ENCODE data around the gene CLN3. TPM values are rescaled to one million over a fixed set of nuclear protein-coding genes. Genes with fewer than 3 reads are reported as not detected.
"Not testable (repeated sequence)": the region's sequence is repeated elsewhere in the genome, so short reads cannot be mapped to it uniquely, and the experiment has no call there.

Gene CLN3
- total RNA-seq, 4 donors from 2014 or later: 13.8 to 23.7 (median 18.3) TPM

DNA sequence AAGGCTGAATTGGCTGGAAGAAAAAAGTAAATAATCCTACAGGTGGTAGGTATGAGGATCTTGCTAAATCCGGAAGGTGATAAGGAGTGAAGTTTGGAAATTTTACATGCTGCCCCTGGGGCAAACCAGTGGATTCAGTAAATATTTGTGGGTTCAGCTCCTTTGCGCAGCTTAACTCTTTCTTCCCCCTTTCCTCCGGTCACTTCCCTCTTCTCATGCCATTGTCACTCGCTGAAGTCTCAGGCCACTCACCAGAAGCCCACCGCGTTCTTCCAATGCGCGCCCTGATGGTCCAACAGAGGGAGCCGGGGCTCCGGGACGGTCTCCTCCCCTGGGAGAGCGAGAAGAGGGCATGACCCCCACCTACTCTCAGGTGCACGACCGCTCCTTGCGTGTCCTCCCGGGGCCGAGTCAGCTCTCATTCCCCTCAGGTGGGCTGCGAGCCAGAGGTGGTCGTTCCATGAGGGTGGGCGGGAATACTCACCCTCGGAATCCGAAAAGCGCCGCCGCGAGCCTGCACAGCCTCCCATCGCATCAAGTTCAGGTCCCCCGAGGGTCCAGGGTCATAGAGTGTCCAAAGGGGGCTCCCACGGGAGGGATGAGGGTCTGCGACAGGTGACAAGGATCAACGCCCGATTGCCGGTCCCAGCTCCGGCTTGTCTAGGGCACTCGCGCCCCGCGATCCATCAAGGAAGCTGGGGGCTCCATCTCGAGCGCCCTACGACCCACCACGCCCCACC lies 474 bp downstream of the CLN3 start:
- DNase-seq: peak; percentile 43 to 48
- no peaks in the 10 kb centered on the region for H3K4me1 ChIP-seq
- intact Hi-C loops (cut with DNase I; ENCODE audit: low total_unique reads): loop anchor here (10.0 kb wide), 1 partner anchor 63 kb away; the partner anchor contains the start of gene SGF29
- no peaks in the 10 kb centered on the region for H3K27me3 ChIP-seq
- no peak for TF ChIP-seq POLR2A (IDR thresholded peaks at IDR 0.05)
- TF ChIP-seq, protein P1, sequence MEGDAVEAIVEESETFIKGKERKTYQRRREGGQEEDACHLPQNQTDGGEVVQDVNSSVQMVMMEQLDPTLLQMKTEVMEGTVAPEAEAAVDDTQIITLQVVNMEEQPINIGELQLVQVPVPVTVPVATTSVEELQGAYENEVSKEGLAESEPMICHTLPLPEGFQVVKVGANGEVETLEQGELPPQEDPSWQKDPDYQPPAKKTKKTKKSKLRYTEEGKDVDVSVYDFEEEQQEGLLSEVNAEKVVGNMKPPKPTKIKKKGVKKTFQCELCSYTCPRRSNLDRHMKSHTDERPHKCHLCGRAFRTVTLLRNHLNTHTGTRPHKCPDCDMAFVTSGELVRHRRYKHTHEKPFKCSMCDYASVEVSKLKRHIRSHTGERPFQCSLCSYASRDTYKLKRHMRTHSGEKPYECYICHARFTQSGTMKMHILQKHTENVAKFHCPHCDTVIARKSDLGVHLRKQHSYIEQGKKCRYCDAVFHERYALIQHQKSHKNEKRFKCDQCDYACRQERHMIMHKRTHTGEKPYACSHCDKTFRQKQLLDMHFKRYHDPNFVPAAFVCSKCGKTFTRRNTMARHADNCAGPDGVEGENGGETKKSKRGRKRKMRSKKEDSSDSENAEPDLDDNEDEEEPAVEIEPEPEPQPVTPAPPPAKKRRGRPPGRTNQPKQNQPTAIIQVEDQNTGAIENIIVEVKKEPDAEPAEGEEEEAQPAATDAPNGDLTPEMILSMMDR (IDR thresholded peaks at IDR 0.05): peak in 3 of 4 experiments; percentile 21 to 37 (median 32)
- peak overlapping the region; percentile 97 to 99 for H3K27ac ChIP-seq
- H3K9me3 ChIP-seq: no peaks in the 10 kb centered on the region
- H3K4me3 ChIP-seq: peak overlapping the region; percentile 95 to 97
- no peaks in the 10 kb centered on the region for H3K36me3 ChIP-seq

DNA sequence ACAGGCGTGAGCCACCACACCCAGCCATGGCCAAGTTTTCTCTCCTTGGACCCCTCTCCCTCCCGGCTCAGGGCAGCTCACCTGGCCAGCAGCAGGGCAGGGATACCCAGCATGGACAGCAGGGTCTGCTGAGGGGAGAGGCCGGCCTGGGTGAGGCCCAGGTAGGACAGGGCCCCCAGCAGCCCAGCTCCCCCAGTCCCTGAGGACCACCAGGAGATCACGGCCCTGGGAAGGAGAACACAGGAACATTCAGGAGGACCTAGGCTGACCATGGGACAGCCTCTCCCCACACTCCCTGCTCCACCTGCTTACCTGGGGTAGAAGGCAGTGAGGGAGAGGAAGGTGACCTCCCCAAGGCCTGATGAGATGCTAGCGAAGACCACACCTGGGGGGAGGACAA lies 5.6 kb downstream of the CLN3 start:
- TF ChIP-seq, protein P1 (IDR thresholded peaks at IDR 0.05): no peak
- no peaks in the 10 kb centered on the region for H3K9me3 ChIP-seq
- no peaks in the 10 kb centered on the region for H3K4me1 ChIP-seq
- intact Hi-C loops (cut with DNase I; ENCODE audit: low total_unique reads): no loop called here
- DNase-seq: no peak
- no peaks in the 10 kb centered on the region for H3K36me3 ChIP-seq
- H3K27ac ChIP-seq: no peak overlapping the region
- H3K4me3 ChIP-seq: no peak overlapping the region
- no peaks in the 10 kb centered on the region for H3K27me3 ChIP-seq

DNA sequence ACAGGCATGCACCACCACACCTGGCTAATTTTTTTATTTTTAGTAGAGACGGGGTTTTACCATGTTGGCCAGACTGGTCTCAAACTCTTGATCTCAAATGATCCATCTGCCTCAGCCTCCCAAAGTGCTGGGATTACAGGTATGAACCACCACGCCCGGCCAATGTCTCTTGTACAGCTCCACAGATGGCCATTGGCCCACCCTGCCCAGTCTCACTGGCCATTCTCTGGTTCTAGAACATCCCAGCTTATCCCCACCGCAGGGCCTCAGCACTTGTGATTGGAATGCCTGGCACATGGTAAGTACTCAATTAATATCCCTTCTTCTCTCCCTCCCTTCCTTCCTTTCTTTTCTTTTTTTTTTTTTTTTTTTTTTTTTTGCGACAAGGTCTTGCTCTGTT lies 8.5 kb downstream of the CLN3 start:
- H3K4me3 ChIP-seq; H3K27me3 ChIP-seq; H3K4me1 ChIP-seq; H3K36me3 ChIP-seq; H3K27ac ChIP-seq; intact Hi-C loops (cut with DNase I; ENCODE audit: low total_unique reads); DNase-seq; H3K9me3 ChIP-seq: not testable (repeated sequence)

DNA sequence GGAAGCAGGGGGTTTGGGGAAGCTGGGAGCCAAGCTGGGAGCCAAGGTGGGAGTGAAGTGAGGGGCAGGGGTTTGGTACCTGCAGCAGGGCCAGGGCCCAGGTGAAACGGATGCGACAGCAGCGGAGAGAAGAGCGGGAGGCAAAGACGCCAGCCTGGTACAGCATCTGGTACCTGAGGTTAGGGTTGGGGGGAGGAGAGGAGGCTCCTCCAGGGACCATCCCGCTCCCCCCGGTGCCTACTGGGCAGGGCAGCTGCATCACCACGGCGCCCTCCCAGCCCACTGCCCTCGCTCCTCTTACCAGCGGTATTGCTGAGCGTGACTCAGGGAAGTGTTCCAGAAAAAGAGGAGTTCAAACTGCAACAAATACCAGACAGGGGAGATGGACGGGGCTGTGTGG lies 9.8 kb downstream of the CLN3 start:
- DNase-seq: no peak
- intact Hi-C loops (cut with DNase I; ENCODE audit: low total_unique reads): no loop called here

DNA sequence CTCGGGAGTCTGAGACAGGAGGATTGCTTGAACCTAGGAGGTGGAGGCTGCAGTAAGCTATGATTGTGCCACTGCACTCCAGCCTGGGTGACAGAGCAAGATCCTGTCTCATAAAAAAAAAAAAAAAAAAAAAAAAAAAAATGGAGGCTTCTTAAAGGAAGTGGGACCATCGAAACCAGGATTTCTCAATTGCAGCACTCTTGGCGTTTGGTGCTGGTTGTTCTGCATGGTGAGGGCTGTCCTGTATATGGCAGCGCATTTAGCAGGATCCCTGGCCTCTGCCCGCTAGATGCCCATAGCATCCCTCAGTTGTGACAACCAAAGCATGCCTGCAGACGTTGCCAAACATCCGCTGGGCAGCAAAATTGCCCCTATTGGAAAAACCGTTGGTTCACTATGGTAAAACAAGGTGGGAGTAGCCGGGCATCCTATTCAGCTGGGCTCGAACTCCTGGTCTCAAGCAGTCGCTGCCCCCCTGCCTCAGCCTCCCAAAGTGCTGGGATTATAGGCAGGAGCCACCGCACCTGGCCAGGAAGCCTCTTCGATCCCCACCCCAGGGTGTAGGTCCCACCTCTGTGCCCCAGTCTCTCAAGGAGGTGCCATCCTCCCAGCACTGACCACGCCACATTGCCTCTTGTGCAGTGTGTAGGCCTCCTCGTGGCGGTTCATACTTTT lies 13.2 kb downstream of the CLN3 start:
- Histone ChIP-seq H3K9me3 (no peaks in the 10 kb centered on the region), H3K4me1 (no peaks in the 10 kb centered on the region), H3K36me3 (no peaks in the 10 kb centered on the region), H3K27me3 (no peaks in the 10 kb centered on the region), H3K27ac (no peak overlapping the region), H3K4me3 (no peak overlapping the region)
- intact Hi-C loops (cut with DNase I; ENCODE audit: low total_unique reads): no loop called here
- TF ChIP-seq, protein P1 (IDR thresholded peaks at IDR 0.05): no peak
- TF ChIP-seq POLR2A (IDR thresholded peaks at IDR 0.05): no peak
- no peak for DNase-seq

More for the DNA sequence above, 9.8 kb downstream of the CLN3 start:
- Histone ChIP-seq H3K4me1 (no peaks in the 10 kb centered on the region), H3K36me3 (no peaks in the 10 kb centered on the region), H3K27me3 (no peaks in the 10 kb centered on the region), H3K4me3 (no peak overlapping the region), H3K27ac (no peak overlapping the region), H3K9me3 (no peaks in the 10 kb centered on the region)
- TF ChIP-seq, protein P1 (IDR thresholded peaks at IDR 0.05): no peak
- no peak for TF ChIP-seq POLR2A (IDR thresholded peaks at IDR 0.05)
